IMR-90 (cell line): Measurements from ENCODE around the gene WWC2. TPM values are rescaled to one million over a fixed set of nuclear protein-coding genes. Genes with fewer than 3 reads are reported as not detected.

Source experiments
- ATAC-seq: fragments of 200-7000 bp; cut with Tn5 transposase; 2 replicates; pipeline ENCODE4 v1.9.1; 2020; ENCODE audit warnings: low read depth, mild to moderate bottlenecking, moderate library complexity
- BruUV-seq: library from RNA; stranded (reverse); fragments of 400-500 nt; replicated peaks from 2 replicates; lab custom pipeline; 2021; lab: Mats Ljungman, UMichigan
- CTCF ChIA-PET: fragments of 300-600 bp; formaldehyde crosslinking; extraction: SDS; loops from one replicate; lab custom pipeline; 2021; ENCODE audit warnings: antibody characterized with exemption; lab: Yijun Ruan, JAX
- POLR2A ChIA-PET: fragments of 300-600 bp; sonication (Branson Sonifier 250); formaldehyde crosslinking; loops from one replicate; lab custom pipeline; 2022; ENCODE audit warnings: antibody characterized with exemption; ENCODE audit not compliant: unreplicated experiment; lab: Charles Lee
- DNase-seq: peaks from one replicate; pipeline ENCODE4 v3.0.0; 2013
- H2AFZ ChIP-seq: replicated peaks from 2 replicates; pipeline ENCODE3; 2013; ENCODE audit warnings: low read length, mild to moderate bottlenecking; ENCODE audit not compliant: poor library complexity
- H2AK5ac ChIP-seq: 2 replicates; pipeline ENCODE4 v1.6.1; 2013; ENCODE audit warnings: low read depth, low read length, inconsistent platforms
- H2AK9ac ChIP-seq: replicated peaks from 2 replicates; pipeline ENCODE3; 2013; ENCODE audit warnings: mild to moderate bottlenecking, low read depth, low read length, moderate library complexity; ENCODE audit not compliant: poor library complexity
- H2BK120ac ChIP-seq: 2 replicates; pipeline ENCODE4 v1.6.1; 2013; ENCODE audit warnings: low read depth, low read length, inconsistent platforms
- H2BK15ac ChIP-seq: 3 replicates; pipeline ENCODE4 v1.6.1; 2013; ENCODE audit warnings: low read depth, low read length, inconsistent platforms
- H2BK20ac ChIP-seq: 2 replicates; pipeline ENCODE4 v1.6.1; 2013; ENCODE audit warnings: low read depth, mild to moderate bottlenecking, inconsistent platforms, low read length, moderate library complexity
- H2BK5ac ChIP-seq: 2 replicates; pipeline ENCODE4 v1.6.1; 2013; ENCODE audit warnings: mild to moderate bottlenecking, low read depth, low read length, inconsistent platforms; ENCODE audit not compliant: poor library complexity, severe bottlenecking
- H3K14ac ChIP-seq: replicated peaks from 2 replicates; pipeline ENCODE4 v1.6.1; 2013; ENCODE audit warnings: low read depth, low read length, inconsistent platforms
- H3K18ac ChIP-seq: 2 replicates; pipeline ENCODE4 v1.6.1; 2013; ENCODE audit warnings: low read depth, low read length, control low read depth
- H3K23ac ChIP-seq: 2 replicates; pipeline ENCODE4 v1.6.1; 2013; ENCODE audit warnings: low read depth, low read length, inconsistent platforms
- H3K27ac ChIP-seq: 2 replicates; pipeline ENCODE4 v1.5.1; 2013; ENCODE audit warnings: mild to moderate bottlenecking, control low read depth, low read length; ENCODE audit not compliant: insufficient read depth
- H3K27me3 ChIP-seq: 2 replicates; pipeline ENCODE4 v1.6.1; 2013; ENCODE audit warnings: low read length; ENCODE audit not compliant: control insufficient read depth, insufficient read depth
- H3K36me3 ChIP-seq: 2 replicates; pipeline ENCODE4 v1.6.1; 2013; ENCODE audit warnings: low read length, mixed read lengths; ENCODE audit not compliant: control insufficient read depth, insufficient read depth
- H3K4ac ChIP-seq: 2 replicates; pipeline ENCODE4 v1.6.1; 2013; ENCODE audit warnings: low read depth, low read length, inconsistent platforms
- H3K4me1 ChIP-seq: 2 replicates; pipeline ENCODE4 v1.6.1; 2013; ENCODE audit warnings: low read length, mixed read lengths; ENCODE audit not compliant: control insufficient read depth, insufficient read depth
- H3K4me2 ChIP-seq: 2 replicates; pipeline ENCODE4 v1.6.1; 2013; ENCODE audit warnings: low read depth, mild to moderate bottlenecking, control low read depth, low read length, moderate library complexity
- H3K4me3 ChIP-seq: 2 replicates; pipeline ENCODE4 v1.5.1; 2013; ENCODE audit warnings: low read depth, mild to moderate bottlenecking, control low read depth, low read length, moderate library complexity; ENCODE audit not compliant: insufficient read depth
- H3K56ac ChIP-seq: 2 replicates; pipeline ENCODE4 v1.6.1; 2013; ENCODE audit warnings: low read length, inconsistent platforms; ENCODE audit not compliant: insufficient read depth; ENCODE audit errors: extremely low read depth
- H3K79me1 ChIP-seq, 2 experiments: 2 replicates each; pipeline ENCODE4 v1.6.1; 2013; ENCODE audit warnings: low read length in 2 of 2, inconsistent platforms in 1 of 2, low read depth in 1 of 2
- H3K9ac ChIP-seq: 2 replicates; pipeline ENCODE4 v1.6.1; 2013; ENCODE audit warnings: low read depth, low read length, control low read depth
- H3K9me1 ChIP-seq: 2 replicates; pipeline ENCODE4 v1.6.1; 2013; ENCODE audit warnings: low read length, inconsistent platforms; ENCODE audit not compliant: insufficient read depth
- H3K9me3 ChIP-seq: 2 replicates; pipeline ENCODE4 v1.6.1; 2013; ENCODE audit warnings: low read length; ENCODE audit not compliant: control insufficient read depth, insufficient read depth
- H4K20me1 ChIP-seq: 2 replicates; pipeline ENCODE4 v1.6.1; 2013; ENCODE audit warnings: low read length, inconsistent platforms; ENCODE audit not compliant: insufficient read depth
- H4K5ac ChIP-seq: 2 replicates; pipeline ENCODE4 v1.6.1; 2013; ENCODE audit warnings: mild to moderate bottlenecking, low read depth, low read length, control low read depth
- H4K8ac ChIP-seq, 2 experiments: 2 replicates each; pipeline ENCODE4 v1.6.1; 2013; ENCODE audit warnings: low read depth in 2 of 2, low read length in 2 of 2, control low read depth in 1 of 2, inconsistent platforms in 1 of 2
- H4K91ac ChIP-seq: 2 replicates; pipeline ENCODE4 v1.6.1; 2013; ENCODE audit warnings: low read depth, low read length, inconsistent platforms; ENCODE audit not compliant: insufficient read depth
- CEBPB ChIP-seq: IDR thresholded peaks from 2 replicates; pipeline ENCODE4 v1.6.1; 2012; ENCODE audit warnings: low read depth, low read length, improper control_type of control experiment
- CHD1 ChIP-seq: IDR thresholded peaks from 2 replicates; pipeline ENCODE4 v1.6.1; 2012; ENCODE audit warnings: low read depth, low read length, improper control_type of control experiment
- CTCF ChIP-seq: conservative IDR thresholded peaks from 2 replicates; pipeline ENCODE4 v1.5.1; 2012; ENCODE audit warnings: mild to moderate bottlenecking, low read depth, low read length, improper control_type of control experiment
- ELK1 ChIP-seq: fragments of 150-350 bp; IDR thresholded peaks from 2 replicates; pipeline ENCODE4 v1.6.1; 2016; ENCODE audit warnings: low read depth, mild to moderate bottlenecking, low read length, moderate library complexity, borderline replicate concordance
- FOS ChIP-seq: fragments of 150-350 bp; IDR thresholded peaks from 2 replicates; pipeline ENCODE4 v1.6.1; 2016; ENCODE audit warnings: low read depth, low read length
- MAZ ChIP-seq: IDR thresholded peaks from 2 replicates; pipeline ENCODE4 v1.6.1; 2012; ENCODE audit warnings: low read depth, mild to moderate bottlenecking, low read length, improper control_type of control experiment, moderate library complexity, borderline replicate concordance
- NFE2L2 ChIP-seq: fragments of 150-350 bp; IDR thresholded peaks from 2 replicates; pipeline ENCODE4 v1.6.1; 2016; ENCODE audit warnings: low read depth, mild to moderate bottlenecking, low read length
- POLR2A ChIP-seq: IDR thresholded peaks from 2 replicates; pipeline ENCODE4 v1.6.1; 2012; ENCODE audit warnings: mild to moderate bottlenecking, low read depth, low read length
- RAD21 ChIP-seq: IDR thresholded peaks from 2 replicates; pipeline ENCODE4 v1.6.1; 2012; ENCODE audit warnings: low read length, improper control_type of control experiment
- RCOR1 ChIP-seq: IDR thresholded peaks from 2 replicates; pipeline ENCODE4 v1.6.1; 2012; ENCODE audit warnings: mild to moderate bottlenecking, low read length, improper control_type of control experiment; ENCODE audit not compliant: insufficient replicate concordance
- RFX5 ChIP-seq: IDR thresholded peaks from 2 replicates; pipeline ENCODE4 v1.8.0; 2012; ENCODE audit warnings: low read depth, mild to moderate bottlenecking, low read length, moderate library complexity
- SMC3 ChIP-seq: fragments of 150-350 bp; IDR thresholded peaks from 2 replicates; pipeline ENCODE4 v1.6.1; 2016; ENCODE audit warnings: low read depth, mild to moderate bottlenecking, antibody characterized with exemption, low read length, moderate library complexity
- USF2 ChIP-seq: fragments of 150-350 bp; IDR thresholded peaks from 2 replicates; pipeline ENCODE4 v1.6.1; 2017; ENCODE audit warnings: mild to moderate bottlenecking, antibody characterized with exemption, low read length, low read depth
- WGBS, 2 experiments: methylation state at CpG; one replicate each; pipeline versions ENCODE4 v1.1.5 to v1.1.7; 2013; ENCODE audit warnings: missing lambda C conversion rate in 2 of 2; ENCODE audit not compliant: insufficient read length in 1 of 2; ENCODE audit errors: extremely low coverage in 2 of 2; 5-methylcytosine and 5-hydroxymethylcytosine counted together
- dilution Hi-C: fragments of 300-500 bp; cut with HindIII; formaldehyde crosslinking; loops from one replicate; pipeline ENCODE4 v1.14.3; 2018; ENCODE audit warnings: low sequenced_read_pairs; ENCODE audit not compliant: unreplicated experiment
- in situ Hi-C: fragments of 300-500 bp; cut with MboI; formaldehyde crosslinking; loops from 3 replicates; pipeline ENCODE4 v1.14.3; 2019; ENCODE audit warnings: low sequenced_read_pairs, inconsistent platforms, mixed read lengths
- intact Hi-C: fragments of 100-400 bp; cut with micrococcal nuclease; formaldehyde crosslinking; loops from 2 replicates; pipeline ENCODE4 v1.10.0; 2022
- polyA plus RNA-seq, 3 experiments: library from polyadenylated mRNA; depleted of rRNA; stranded (reverse); fragments of >200 nt; gene quantifications; 2 replicates each; pipeline ENCODE4 v1.2.3, GENCODE V29; 2012; ENCODE audit warnings: low replicate concordance in 1 of 3
- total RNA-seq: library from RNA; depleted of rRNA; stranded (reverse); fragments of >200 nt; gene quantifications from 2 replicates; pipeline ENCODE4 v1.2.3, GENCODE V29; 2012

The WWC2 gene
- total and polyA plus RNA-seq, 2 of the 4 experiments (the other 2 are of a cell fraction): 26.6 to 27.4 TPM

DNA sequence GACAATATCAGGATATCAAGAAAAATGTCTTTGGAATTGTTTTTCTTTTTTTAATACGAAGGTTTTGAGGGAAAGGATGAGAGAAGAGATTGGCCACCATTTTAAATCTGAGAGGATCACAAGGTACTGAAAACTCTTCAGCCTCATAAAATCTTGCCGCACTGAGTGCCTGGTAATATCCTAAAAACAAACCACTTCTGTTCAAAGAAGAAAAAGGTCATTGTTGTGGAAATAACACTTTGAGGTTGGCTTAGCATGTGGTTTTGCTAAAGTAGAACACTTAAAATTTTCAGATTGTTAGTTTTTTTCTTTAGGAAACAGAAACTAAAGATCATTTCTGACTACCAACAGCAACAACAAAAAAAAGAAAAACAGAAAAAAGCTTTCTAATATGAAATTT is 222.0 kb downstream of the WWC2 start (continued):
- TF ChIP-seq USF2: no peak
- no peak for TF ChIP-seq CHD1
- no peak for TF ChIP-seq FOS
- TF ChIP-seq POLR2A: no peak
- TF ChIP-seq SMC3: no peak
- no peak for TF ChIP-seq RCOR1
- no peak for TF ChIP-seq NFE2L2

DNA sequence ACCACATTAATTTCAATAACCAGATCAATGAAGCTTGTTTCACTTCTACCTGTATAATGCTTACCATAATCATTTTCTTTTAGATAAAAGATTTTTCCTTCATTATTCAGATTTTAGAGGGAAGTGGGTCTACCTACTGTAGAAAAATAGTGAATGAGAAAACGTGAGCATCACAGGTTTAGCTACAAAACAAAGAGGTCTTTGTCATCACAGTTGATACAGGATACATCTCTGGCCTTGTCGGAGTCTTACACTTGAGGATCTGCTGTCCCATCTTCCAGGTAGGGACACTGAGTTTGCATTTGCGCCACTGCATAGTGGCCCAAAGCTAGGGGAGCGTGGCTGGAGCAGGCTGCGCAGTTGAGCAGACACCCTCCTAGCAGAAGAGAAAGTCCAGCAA is 222.5 kb downstream of the WWC2 start:
- Histone ChIP-seq H3K9me1 (peaks cover 2% of the 10 kb centered on the region; the same call in 1 of the 2 replicates), H3K14ac (no peak overlapping the region), H2BK120ac (no peak overlapping the region), H3K56ac (no peak overlapping the region), H4K8ac (no peak overlapping the region), H3K18ac (no peak overlapping the region), H3K36me3 (peaks cover 3% of the 10 kb centered on the region), H2BK5ac (no peak overlapping the region), H3K9me3 (0 out of 2 replicates have a peak, but pooled peaks cover 2% of the 10 kb centered on the region), H3K4me1 (no peaks in the 10 kb centered on the region; the same call in 1 of the 2 replicates), H3K23ac (no peak overlapping the region), H3K27ac (no peak overlapping the region), H2AK5ac (no peak overlapping the region), H4K91ac (no peak overlapping the region), H2AK9ac (no peak overlapping the region), H2BK20ac (no peak overlapping the region), H4K5ac (no peak overlapping the region), H3K4ac (no peak overlapping the region), H2BK15ac (no peak overlapping the region), H3K27me3 (no peaks in the 10 kb centered on the region), H3K4me2 (no peak overlapping the region), H3K79me1 (no peaks in the 10 kb centered on the region), H2AFZ (no peak overlapping the region), H4K20me1 (no peaks in the 10 kb centered on the region), H3K4me3 (no peak overlapping the region), H3K9ac (no peak overlapping the region)
- dilution Hi-C loops (no loop called here), intact Hi-C loops (no loop called here), in situ Hi-C loops (no loop called here)
- WGBS, 2 experiments: no CpG with 5 or more reads among the region's 5 CpGs
- ChIA-PET CTCF (no interaction called here), POLR2A (no interaction called here)
- no TSS peak for BruUV-seq
- ATAC-seq: no peak
- no peak for DNase-seq
- TF ChIP-seq CHD1 (no peak), POLR2A (no peak), RFX5 (no peak), USF2 (no peak), ELK1 (no peak), MAZ (no peak), CTCF (no peak), RAD21 (no peak), CEBPB (no peak)
